HepG2 (cell line): ENCODE data around the gene ZFAND3. TPM values are rescaled to one million over a fixed set of nuclear protein-coding genes. Genes with fewer than 3 reads are reported as not detected.

Experiments used
- CBX2 ChIP-seq, 2 experiments: fragments of 200-600 bp in 1 of 2; sonication (generic); formaldehyde crosslinking in 1 of 2; IDR thresholded peaks; 2 replicates each; pipeline versions ENCODE4 v1.7.0 to v1.8.1; 2018 to 2022; ENCODE audit warnings: low read depth in 2 of 2, low read length in 1 of 2, mild to moderate bottlenecking in 1 of 2, missing genetic modification reagents in 1 of 2
- ELF4 ChIP-seq: sonication (generic); formaldehyde crosslinking; IDR thresholded peaks from 2 replicates; pipeline ENCODE4 v1.5.0; 2020; ENCODE audit warnings: missing genetic modification reagents, mild to moderate bottlenecking, moderate library complexity, borderline replicate concordance
- MAZ ChIP-seq, 2 experiments: sonication (generic) in 1 of 2; formaldehyde crosslinking in 1 of 2; IDR thresholded peaks; 2 replicates each; pipeline versions ENCODE4 v1.5.0 to v1.6.1; 2012 to 2020; ENCODE audit warnings: low read depth in 2 of 2, mild to moderate bottlenecking in 2 of 2, borderline replicate concordance in 1 of 2, improper control_type of control experiment in 1 of 2, low read length in 1 of 2, missing genetic modification reagents in 1 of 2, moderate library complexity in 1 of 2
- MED1 ChIP-seq: sonication (generic); formaldehyde crosslinking; IDR thresholded peaks from 2 replicates; pipeline ENCODE4 v1.4.0; 2020; ENCODE audit warnings: missing genetic modification reagents
- MEIS1 ChIP-seq: sonication (generic); formaldehyde crosslinking; IDR thresholded peaks from 2 replicates; pipeline ENCODE4 v1.9.0; 2021; ENCODE audit warnings: mild to moderate bottlenecking, missing genetic modification reagents, moderate library complexity, borderline replicate concordance
- PAWR ChIP-seq: sonication (generic); formaldehyde crosslinking; IDR thresholded peaks from 2 replicates; pipeline ENCODE4 v1.4.0; 2020; ENCODE audit warnings: missing genetic modification reagents, mild to moderate bottlenecking, borderline replicate concordance
- PHF8 ChIP-seq: sonication (generic); formaldehyde crosslinking; IDR thresholded peaks from 2 replicates; pipeline ENCODE4 v1.5.0; 2020; ENCODE audit warnings: missing genetic modification reagents
- RBFOX2 ChIP-seq: fragments of 200-400 bp; formaldehyde crosslinking; IDR thresholded peaks from 2 replicates; pipeline ENCODE4 v1.6.1; 2017; ENCODE audit warnings: low read depth, mild to moderate bottlenecking, low read length
- TMF1 ChIP-seq: sonication (generic); formaldehyde crosslinking; IDR thresholded peaks from 2 replicates; pipeline ENCODE4 v1.8.1; 2022; ENCODE audit warnings: low read depth, missing genetic modification reagents
- ZFX ChIP-seq: sonication (generic); formaldehyde crosslinking; IDR thresholded peaks from 2 replicates; pipeline ENCODE4 v1.4.0; 2020; ENCODE audit warnings: mild to moderate bottlenecking, low read depth, missing genetic modification reagents, moderate library complexity
- ZFY ChIP-seq: sonication (generic); formaldehyde crosslinking; IDR thresholded peaks from 2 replicates; pipeline ENCODE4 v1.4.0; 2020; ENCODE audit warnings: missing genetic modification reagents
- ZNF12 ChIP-seq: sonication (generic); formaldehyde crosslinking; IDR thresholded peaks from 2 replicates; pipeline ENCODE4 v1.5.0; 2020; ENCODE audit warnings: missing genetic modification reagents
- ZNF263 ChIP-seq: sonication (generic); formaldehyde crosslinking; IDR thresholded peaks from 2 replicates; pipeline ENCODE4 v1.4.0; 2020; ENCODE audit warnings: missing genetic modification reagents
- polyA plus RNA-seq, 8 experiments: library from polyadenylated mRNA; depleted of rRNA in 3 of 8; stranded (reverse) in 7 of 8; unstranded in 1 of 8; fragments of >200 nt; fragmentation: Illumina TruSeq in 4 of 8; extraction: Trizol in 4 of 8; gene quantifications; 2 replicates each; pipeline versions ENCODE4 v1.2.1 to v1.2.3, GENCODE V29; 2011 to 2016; ENCODE audit warnings: low read depth in 4 of 8, missing spikeins in 1 of 8, mixed read lengths in 1 of 8; ENCODE audit not compliant: insufficient read depth in 1 of 8
- total RNA-seq, 5 experiments: library from RNA; depleted of rRNA; stranded (reverse); fragments of >200 nt; fragmentation: Illumina TruSeq; extraction: Trizol; gene quantifications; 2 replicates each; pipeline ENCODE4 v1.2.3, GENCODE V29; 2016; ENCODE audit warnings: low read depth in 1 of 5
- TF ChIP-seq, protein P1 (sequence below): sonication (generic); formaldehyde crosslinking; IDR thresholded peaks from 2 replicates; pipeline ENCODE4 v1.4.0; 2020; ENCODE audit warnings: missing genetic modification reagents, mild to moderate bottlenecking, borderline replicate concordance
- TF ChIP-seq, protein P2 (sequence below): IDR thresholded peaks from 2 replicates; pipeline ENCODE4 v1.6.1; 2016; ENCODE audit warnings: missing compliant biosample characterization, missing genetic modification reagents, borderline replicate concordance
- TF ChIP-seq, protein P3 (sequence below): sonication (generic); formaldehyde crosslinking; IDR thresholded peaks from 2 replicates; pipeline ENCODE4 v1.8.0; 2023; ENCODE audit warnings: mild to moderate bottlenecking, missing genetic modification reagents
- TF ChIP-seq, protein P4 (sequence below): sonication (generic); formaldehyde crosslinking; IDR thresholded peaks from 2 replicates; pipeline ENCODE4 v1.4.0; 2020; ENCODE audit warnings: mild to moderate bottlenecking, missing genetic modification reagents
- TF ChIP-seq, protein P5 (sequence below): sonication (generic); formaldehyde crosslinking; IDR thresholded peaks from 2 replicates; pipeline ENCODE4 v1.4.0; 2020; ENCODE audit warnings: mild to moderate bottlenecking, missing genetic modification reagents

ZFAND3 gene
- total and polyA plus RNA-seq, 2 of the 13 experiments (the other 11 are each of a cell fraction or from before 2014, with no cell fraction given) = 16.4 to 17.1 TPM

DNA sequence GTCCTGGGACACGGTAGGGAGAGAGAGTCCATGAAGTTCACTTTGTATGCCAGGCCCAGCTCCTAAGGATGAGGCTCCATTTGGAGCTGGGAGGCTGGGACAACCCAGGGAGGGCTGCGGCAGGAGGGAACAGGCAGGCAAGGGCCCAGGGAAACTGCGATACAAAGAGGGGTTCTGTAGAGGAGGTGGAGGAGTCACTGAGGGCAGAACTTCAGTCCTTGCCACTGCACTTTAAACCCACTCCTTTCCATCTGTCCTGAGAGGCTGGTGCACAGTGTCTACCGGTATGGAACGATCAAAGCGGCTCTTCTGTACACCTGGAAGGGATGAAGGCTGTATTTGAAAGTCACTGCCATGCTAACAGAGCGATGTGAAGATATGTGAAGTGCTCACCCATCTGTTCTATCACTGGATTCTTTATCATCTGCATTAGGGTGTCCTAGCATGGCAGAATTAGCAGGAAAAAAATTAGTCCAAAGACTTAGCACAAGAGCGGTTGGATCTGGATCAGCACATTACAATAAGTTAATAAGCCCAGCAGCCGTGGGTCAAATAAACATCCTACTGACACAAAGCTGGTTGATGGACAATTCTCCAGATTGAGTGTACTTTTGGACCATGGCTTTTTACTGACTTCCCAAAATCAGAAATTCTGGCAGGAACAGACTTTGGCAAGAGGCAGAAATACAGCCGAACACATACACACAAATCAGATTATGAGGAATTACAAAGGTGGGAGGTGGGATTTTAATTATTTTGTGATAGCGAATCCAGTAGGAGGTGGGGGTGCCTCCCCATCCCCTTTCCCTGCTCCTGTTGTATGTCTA, 20.9 kb upstream of the ZFAND3 start (continued):
- TF ChIP-seq, protein P1, sequence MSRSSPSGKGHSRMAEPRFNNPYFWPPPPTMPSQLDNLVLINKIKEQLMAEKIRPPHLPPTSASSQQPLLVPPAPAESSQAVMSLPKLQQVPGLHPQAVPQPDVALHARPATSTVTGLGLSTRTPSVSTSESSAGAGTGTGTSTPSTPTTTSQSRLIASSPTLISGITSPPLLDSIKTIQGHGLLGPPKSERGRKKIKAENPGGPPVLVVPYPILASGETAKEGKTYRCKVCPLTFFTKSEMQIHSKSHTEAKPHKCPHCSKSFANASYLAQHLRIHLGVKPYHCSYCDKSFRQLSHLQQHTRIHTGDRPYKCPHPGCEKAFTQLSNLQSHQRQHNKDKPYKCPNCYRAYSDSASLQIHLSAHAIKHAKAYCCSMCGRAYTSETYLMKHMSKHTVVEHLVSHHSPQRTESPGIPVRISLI (CRISPR knock-in tag) = 0 out of 2 replicates have a peak, but pooled peaks have one; percentile 20
- TF ChIP-seq ZFY (CRISPR knock-in tag) = no peak; the same call in 1 of the 2 replicates
- TF ChIP-seq, protein P2, sequence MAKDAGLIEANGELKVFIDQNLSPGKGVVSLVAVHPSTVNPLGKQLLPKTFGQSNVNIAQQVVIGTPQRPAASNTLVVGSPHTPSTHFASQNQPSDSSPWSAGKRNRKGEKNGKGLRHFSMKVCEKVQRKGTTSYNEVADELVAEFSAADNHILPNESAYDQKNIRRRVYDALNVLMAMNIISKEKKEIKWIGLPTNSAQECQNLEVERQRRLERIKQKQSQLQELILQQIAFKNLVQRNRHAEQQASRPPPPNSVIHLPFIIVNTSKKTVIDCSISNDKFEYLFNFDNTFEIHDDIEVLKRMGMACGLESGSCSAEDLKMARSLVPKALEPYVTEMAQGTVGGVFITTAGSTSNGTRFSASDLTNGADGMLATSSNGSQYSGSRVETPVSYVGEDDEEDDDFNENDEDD = no peak
- TF ChIP-seq, protein P3, sequence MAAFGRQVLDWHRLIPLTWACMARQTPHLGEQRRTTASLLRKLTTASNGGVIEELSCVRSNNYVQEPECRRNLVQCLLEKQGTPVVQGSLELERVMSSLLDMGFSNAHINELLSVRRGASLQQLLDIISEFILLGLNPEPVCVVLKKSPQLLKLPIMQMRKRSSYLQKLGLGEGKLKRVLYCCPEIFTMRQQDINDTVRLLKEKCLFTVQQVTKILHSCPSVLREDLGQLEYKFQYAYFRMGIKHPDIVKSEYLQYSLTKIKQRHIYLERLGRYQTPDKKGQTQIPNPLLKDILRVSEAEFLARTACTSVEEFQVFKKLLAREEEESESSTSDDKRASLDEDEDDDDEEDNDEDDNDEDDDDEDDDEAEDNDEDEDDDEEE (CRISPR knock-in tag) = peak; percentile 48; the same call in 1 of the 2 replicates
- TF ChIP-seq ZNF263 = peak; percentile 85
- TF ChIP-seq TMF1 (CRISPR knock-in tag) = 0 out of 2 replicates have a peak, but pooled peaks have one; percentile 41
- TF ChIP-seq MED1 (CRISPR knock-in tag) = no peak
- TF ChIP-seq PHF8 (CRISPR knock-in tag) = peak; percentile 7; the same call in 1 of the 2 replicates
- no peak for TF ChIP-seq RBFOX2
- TF ChIP-seq MEIS1 (CRISPR knock-in tag) = no peak
- peak; percentile 33; the same call in 1 of the 2 replicates for TF ChIP-seq ZFX
- 0 out of 2 replicates have a peak, but pooled peaks have one; percentile 8 for TF ChIP-seq ZNF12 (CRISPR knock-in tag)
- TF ChIP-seq, protein P4, sequence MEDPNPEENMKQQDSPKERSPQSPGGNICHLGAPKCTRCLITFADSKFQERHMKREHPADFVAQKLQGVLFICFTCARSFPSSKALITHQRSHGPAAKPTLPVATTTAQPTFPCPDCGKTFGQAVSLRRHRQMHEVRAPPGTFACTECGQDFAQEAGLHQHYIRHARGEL (CRISPR knock-in tag) = peak; percentile 64; the same call in 1 of the 2 replicates
- no peak for TF ChIP-seq MAZ (IDR thresholded peaks at IDR 0.05; ENCODE audit: borderline replicate concordance, low read depth, low read length)
- peak; percentile 26; the same call in 1 of the 2 replicates for TF ChIP-seq MAZ (CRISPR knock-in tag; IDR thresholded peaks at IDR 0.05; ENCODE audit: low read depth)
- TF ChIP-seq, protein P5, sequence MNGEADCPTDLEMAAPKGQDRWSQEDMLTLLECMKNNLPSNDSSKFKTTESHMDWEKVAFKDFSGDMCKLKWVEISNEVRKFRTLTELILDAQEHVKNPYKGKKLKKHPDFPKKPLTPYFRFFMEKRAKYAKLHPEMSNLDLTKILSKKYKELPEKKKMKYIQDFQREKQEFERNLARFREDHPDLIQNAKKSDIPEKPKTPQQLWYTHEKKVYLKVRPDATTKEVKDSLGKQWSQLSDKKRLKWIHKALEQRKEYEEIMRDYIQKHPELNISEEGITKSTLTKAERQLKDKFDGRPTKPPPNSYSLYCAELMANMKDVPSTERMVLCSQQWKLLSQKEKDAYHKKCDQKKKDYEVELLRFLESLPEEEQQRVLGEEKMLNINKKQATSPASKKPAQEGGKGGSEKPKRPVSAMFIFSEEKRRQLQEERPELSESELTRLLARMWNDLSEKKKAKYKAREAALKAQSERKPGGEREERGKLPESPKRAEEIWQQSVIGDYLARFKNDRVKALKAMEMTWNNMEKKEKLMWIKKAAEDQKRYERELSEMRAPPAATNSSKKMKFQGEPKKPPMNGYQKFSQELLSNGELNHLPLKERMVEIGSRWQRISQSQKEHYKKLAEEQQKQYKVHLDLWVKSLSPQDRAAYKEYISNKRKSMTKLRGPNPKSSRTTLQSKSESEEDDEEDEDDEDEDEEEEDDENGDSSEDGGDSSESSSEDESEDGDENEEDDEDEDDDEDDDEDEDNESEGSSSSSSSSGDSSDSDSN = 0 out of 2 replicates have a peak, but pooled peaks have one; percentile 5
- 0 out of 2 replicates have a peak, but pooled peaks have one; percentile 7 for TF ChIP-seq ELF4
- no peak for TF ChIP-seq CBX2 (IDR thresholded peaks at IDR 0.05; ENCODE audit: low read depth, low read length)
- TF ChIP-seq CBX2 (CRISPR knock-in tag; IDR thresholded peaks at IDR 0.05; ENCODE audit: low read depth) = 0 out of 2 replicates have a peak, but pooled peaks have one; percentile 10
- TF ChIP-seq PAWR (CRISPR knock-in tag) = 0 out of 2 replicates have a peak, but pooled peaks have one; percentile 44
